ENCODE results near the gene FANCE.

FANCE gene

DNA sequence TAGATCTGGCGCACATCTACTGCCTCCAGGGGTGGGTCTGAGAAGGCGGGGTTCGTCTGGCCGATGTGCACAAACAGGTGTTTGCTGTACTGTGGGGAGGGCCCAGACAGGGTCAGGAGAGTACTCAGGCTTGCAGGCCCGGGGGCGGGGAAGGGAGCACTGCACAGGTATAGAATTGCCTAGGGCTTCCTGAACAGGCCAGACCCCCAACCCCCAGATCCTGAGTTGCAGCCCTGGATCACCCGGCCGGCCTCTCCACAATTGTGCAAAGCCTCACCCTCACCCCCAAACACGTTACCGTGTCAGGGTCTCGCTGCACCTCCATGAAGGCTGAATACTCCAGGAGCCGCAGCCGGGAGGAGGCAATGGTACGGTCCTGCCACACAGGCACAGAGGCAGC is 23.9 kb downstream of the FANCE start:
- Histone ChIP-seq H3K36me3 (ENCODE audit: control insufficient read depth, insufficient read depth, low read length) (peaks cover 77% of the 10 kb centered on the region), H3K27me3 (ENCODE audit: control insufficient read depth, insufficient read depth, low read length) (no peaks in the 10 kb centered on the region), H3K4me3 (ENCODE audit: low read depth, low read length) (no peak overlapping the region), H3K4me1 (ENCODE audit: control insufficient read depth, insufficient read depth, low read length) (peaks cover 3% of the 10 kb centered on the region; the same call in 1 of the 2 replicates), H3K9ac (ENCODE audit: low read length) (no peak overlapping the region), H3K27ac (ENCODE audit: low read depth, low read length) (no peak overlapping the region), H3K9me3 (ENCODE audit: control insufficient read depth, insufficient read depth, low read depth, low read length) (no peaks in the 10 kb centered on the region)

DNA sequence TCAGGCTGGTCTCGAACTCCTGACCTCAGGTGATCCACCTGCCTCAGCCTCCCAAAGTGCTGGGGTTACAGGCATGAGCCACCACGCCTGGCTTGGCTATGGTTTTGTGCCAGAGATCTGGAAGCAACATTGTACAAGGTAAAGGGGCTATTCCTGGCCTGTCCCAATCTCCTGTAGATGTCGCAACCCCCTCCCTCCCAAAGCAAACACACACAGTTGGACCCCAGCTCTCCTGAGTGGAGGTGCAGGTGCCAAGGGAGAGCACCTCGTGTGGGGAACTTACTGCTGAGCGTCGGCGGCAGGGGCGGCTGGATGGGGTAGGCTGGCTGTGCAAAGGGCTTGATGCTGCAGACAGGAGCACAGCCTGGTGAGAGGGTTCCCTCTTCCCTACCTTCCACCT is 24.9 kb downstream of the FANCE start:
- Histone ChIP-seq H3K4me3 (ENCODE audit: low read depth, low read length) (no peak overlapping the region), H3K27me3 (ENCODE audit: control insufficient read depth, insufficient read depth, low read length) (no peaks in the 10 kb centered on the region), H3K36me3 (ENCODE audit: control insufficient read depth, insufficient read depth, low read length) (peaks cover 73% of the 10 kb centered on the region), H3K9ac (ENCODE audit: low read length) (no peak overlapping the region), H3K9me3 (ENCODE audit: control insufficient read depth, insufficient read depth, low read depth, low read length) (no peaks in the 10 kb centered on the region), H3K4me1 (ENCODE audit: control insufficient read depth, insufficient read depth, low read length) (no peaks in the 10 kb centered on the region), H3K27ac (ENCODE audit: low read depth, low read length) (no peak overlapping the region)

DNA sequence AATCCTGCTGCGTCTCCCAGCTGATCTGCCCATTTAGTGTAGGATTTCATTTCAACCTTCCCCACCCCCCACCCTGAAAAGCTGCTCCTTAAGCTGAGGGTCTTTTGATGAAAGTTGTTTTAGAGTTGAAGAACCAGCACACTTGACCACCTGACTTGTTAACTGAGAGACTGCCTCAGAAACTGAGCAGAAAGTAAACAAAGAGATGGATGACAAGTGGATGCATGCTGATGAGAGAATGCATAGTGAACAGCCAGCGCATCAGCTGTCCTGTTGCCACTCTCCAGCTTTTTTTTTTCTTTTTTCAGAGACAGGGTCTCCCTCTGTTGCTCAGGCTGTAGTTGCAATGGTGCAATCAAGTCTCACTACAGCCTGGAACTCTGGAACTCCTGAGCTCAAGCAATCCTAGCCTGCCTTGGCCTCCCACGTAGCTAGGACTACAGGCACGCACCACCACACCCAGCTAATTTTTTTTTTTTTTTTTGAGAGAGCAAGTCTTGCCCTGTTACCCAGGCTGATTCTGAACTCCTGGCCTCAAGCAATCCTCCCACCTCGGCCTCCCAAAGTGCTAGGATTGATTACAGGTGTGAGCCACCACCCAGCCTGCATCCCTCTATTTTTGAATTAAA is 25.5 kb downstream of the FANCE start:
- no peaks in the 10 kb centered on the region for H3K27me3 ChIP-seq (ENCODE audit: control insufficient read depth, insufficient read depth, low read length)
- H3K4me3 ChIP-seq (ENCODE audit: low read depth, low read length), result no peak overlapping the region
- no peak overlapping the region for H3K27ac ChIP-seq (ENCODE audit: low read depth, low read length)
- no peaks in the 10 kb centered on the region for H3K4me1 ChIP-seq (ENCODE audit: control insufficient read depth, insufficient read depth, low read length)
- H3K9me3 ChIP-seq (ENCODE audit: control insufficient read depth, insufficient read depth, low read depth, low read length), result no peaks in the 10 kb centered on the region
- H3K36me3 ChIP-seq (ENCODE audit: control insufficient read depth, insufficient read depth, low read length), result peaks cover 67% of the 10 kb centered on the region
- H3K9ac ChIP-seq (ENCODE audit: low read length), result no peak overlapping the region

DNA sequence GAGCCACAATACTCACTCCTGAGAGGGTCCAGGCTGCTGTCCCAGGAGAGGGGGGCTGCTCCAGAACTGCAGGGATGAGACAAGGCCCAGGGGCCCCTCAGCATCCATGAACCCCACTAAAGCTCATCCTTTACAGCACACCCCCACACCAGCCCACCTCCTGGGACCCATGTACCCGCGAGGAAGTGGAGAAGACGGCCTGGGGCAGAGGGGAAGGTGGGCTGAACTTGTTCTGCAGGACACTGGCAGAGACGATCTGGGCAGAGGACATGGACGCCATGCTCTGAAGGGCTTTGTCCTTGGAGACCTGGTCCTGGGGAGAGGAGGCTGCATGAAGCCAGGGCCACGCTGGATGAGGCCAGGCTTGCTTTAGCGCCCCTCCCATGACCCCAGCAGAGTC is 26.1 kb downstream of the FANCE start:
- no peaks in the 10 kb centered on the region for H3K4me1 ChIP-seq (ENCODE audit: control insufficient read depth, insufficient read depth, low read length)
- no peak overlapping the region for H3K4me3 ChIP-seq (ENCODE audit: low read depth, low read length)
- H3K9me3 ChIP-seq (ENCODE audit: control insufficient read depth, insufficient read depth, low read depth, low read length), result no peaks in the 10 kb centered on the region
- H3K27ac ChIP-seq (ENCODE audit: low read depth, low read length), result no peak overlapping the region
- H3K36me3 ChIP-seq (ENCODE audit: control insufficient read depth, insufficient read depth, low read length), result peaks cover 69% of the 10 kb centered on the region
- no peaks in the 10 kb centered on the region for H3K27me3 ChIP-seq (ENCODE audit: control insufficient read depth, insufficient read depth, low read length)
- H3K9ac ChIP-seq (ENCODE audit: low read length), result no peak overlapping the region

DNA sequence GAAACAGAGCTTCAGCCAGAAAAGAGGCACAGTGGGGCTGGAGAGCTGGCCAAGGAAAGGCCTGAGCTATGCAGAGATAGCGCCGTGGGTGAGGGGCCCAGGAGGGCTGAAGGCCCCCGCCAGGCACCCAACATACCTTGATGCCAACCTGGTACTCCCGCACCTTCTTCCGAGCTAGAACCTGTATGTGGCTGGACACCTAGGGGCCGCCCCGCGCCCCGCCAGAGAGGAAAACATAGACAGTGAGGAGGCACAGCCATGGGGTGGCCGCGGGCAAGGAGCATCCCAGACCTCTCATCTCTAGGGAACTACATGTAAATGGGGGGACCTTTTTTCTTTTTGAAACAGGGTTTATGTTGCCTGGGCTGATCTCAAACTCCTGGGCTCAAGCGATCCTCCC is 28.0 kb downstream of the FANCE start:
- Histone ChIP-seq H3K9ac (ENCODE audit: low read length) (no peak overlapping the region), H3K36me3 (ENCODE audit: control insufficient read depth, insufficient read depth, low read length) (peaks cover 61% of the 10 kb centered on the region), H3K4me3 (ENCODE audit: low read depth, low read length) (no peak overlapping the region), H3K9me3 (ENCODE audit: control insufficient read depth, insufficient read depth, low read depth, low read length) (no peaks in the 10 kb centered on the region), H3K27me3 (ENCODE audit: control insufficient read depth, insufficient read depth, low read length) (no peaks in the 10 kb centered on the region), H3K27ac (ENCODE audit: low read depth, low read length) (no peak overlapping the region), H3K4me1 (ENCODE audit: control insufficient read depth, insufficient read depth, low read length) (peaks cover 8% of the 10 kb centered on the region)

DNA sequence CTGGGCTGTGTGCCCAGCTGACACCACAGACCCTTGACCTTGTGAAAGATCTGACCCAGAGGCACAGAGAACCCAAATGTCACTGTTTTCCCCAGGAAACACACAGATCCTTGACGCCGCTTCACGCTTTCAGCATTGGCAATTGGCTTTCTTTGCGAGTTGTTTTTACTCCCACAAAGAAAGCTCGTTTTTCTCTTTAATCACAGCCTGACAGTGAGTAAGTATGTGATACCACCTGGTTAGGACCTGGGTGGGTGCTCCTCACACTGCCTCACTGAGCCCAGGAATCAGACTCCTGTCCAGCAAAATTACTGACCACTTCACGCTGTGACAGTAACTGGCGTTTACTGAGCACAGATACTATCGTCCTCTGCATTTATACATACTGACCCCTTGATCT is 29.1 kb downstream of the FANCE start:
- peaks cover 54% of the 10 kb centered on the region for H3K36me3 ChIP-seq (ENCODE audit: control insufficient read depth, insufficient read depth, low read length)
- H3K27ac ChIP-seq (ENCODE audit: low read depth, low read length), result no peak overlapping the region
- H3K4me3 ChIP-seq (ENCODE audit: low read depth, low read length), result no peak overlapping the region
- H3K4me1 ChIP-seq (ENCODE audit: control insufficient read depth, insufficient read depth, low read length), result peaks cover 18% of the 10 kb centered on the region
- no peaks in the 10 kb centered on the region for H3K9me3 ChIP-seq (ENCODE audit: control insufficient read depth, insufficient read depth, low read depth, low read length)
- H3K9ac ChIP-seq (ENCODE audit: low read length), result no peak overlapping the region
- H3K27me3 ChIP-seq (ENCODE audit: control insufficient read depth, insufficient read depth, low read length), result no peaks in the 10 kb centered on the region

DNA sequence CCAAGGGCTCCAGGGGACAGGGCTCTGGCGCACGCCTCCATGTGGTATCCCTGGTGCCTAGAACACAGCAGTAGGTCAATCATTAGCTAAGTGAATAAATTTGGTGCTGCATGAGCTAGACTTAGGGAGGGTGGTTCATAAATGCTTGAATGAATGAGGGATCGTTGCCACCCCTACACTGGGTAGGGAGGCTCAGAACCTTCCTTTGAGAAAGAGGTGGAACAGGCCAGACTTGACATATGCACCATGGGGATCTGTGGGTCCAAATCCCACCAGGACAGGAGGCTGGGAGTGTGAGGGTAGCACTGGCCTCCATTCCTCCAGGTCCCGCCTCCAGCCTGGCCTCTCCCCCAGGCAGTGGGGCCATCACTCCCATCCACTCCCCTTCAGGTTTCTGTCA is 30.9 kb downstream of the FANCE start:
- H3K4me3 ChIP-seq (ENCODE audit: low read depth, low read length), result no peak overlapping the region
- H3K9ac ChIP-seq (ENCODE audit: low read length), result no peak overlapping the region
- H3K27ac ChIP-seq (ENCODE audit: low read depth, low read length), result no peak overlapping the region
- no peaks in the 10 kb centered on the region for H3K9me3 ChIP-seq (ENCODE audit: control insufficient read depth, insufficient read depth, low read depth, low read length)
- peaks cover 35% of the 10 kb centered on the region for H3K4me1 ChIP-seq (ENCODE audit: control insufficient read depth, insufficient read depth, low read length)
- no peaks in the 10 kb centered on the region for H3K27me3 ChIP-seq (ENCODE audit: control insufficient read depth, insufficient read depth, low read length)
- H3K36me3 ChIP-seq (ENCODE audit: control insufficient read depth, insufficient read depth, low read length), result peaks cover 40% of the 10 kb centered on the region

DNA sequence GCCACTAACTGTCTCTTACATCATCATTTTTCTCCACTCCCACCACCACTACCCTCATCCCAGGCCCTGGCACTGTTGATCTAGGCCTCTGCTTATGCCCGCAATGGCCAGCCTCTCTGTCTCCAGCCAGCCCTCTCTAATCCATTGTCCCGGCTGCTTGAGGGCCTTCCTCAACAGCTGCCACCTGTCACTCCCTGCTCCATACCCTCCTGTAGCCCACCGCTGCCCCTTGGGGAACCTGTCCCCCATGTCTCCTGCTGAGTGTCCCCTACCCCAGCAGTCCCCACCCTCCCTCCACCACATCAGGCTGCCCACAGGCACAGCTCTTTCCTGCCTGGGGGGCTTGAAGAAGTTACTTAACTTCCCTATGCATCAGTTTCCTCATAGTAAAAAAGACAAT is 31.4 kb downstream of the FANCE start:
- H3K9ac ChIP-seq (ENCODE audit: low read length), result no peak overlapping the region
- H3K27ac ChIP-seq (ENCODE audit: low read depth, low read length), result no peak overlapping the region
- H3K4me1 ChIP-seq (ENCODE audit: control insufficient read depth, insufficient read depth, low read length), result peaks cover 39% of the 10 kb centered on the region

DNA sequence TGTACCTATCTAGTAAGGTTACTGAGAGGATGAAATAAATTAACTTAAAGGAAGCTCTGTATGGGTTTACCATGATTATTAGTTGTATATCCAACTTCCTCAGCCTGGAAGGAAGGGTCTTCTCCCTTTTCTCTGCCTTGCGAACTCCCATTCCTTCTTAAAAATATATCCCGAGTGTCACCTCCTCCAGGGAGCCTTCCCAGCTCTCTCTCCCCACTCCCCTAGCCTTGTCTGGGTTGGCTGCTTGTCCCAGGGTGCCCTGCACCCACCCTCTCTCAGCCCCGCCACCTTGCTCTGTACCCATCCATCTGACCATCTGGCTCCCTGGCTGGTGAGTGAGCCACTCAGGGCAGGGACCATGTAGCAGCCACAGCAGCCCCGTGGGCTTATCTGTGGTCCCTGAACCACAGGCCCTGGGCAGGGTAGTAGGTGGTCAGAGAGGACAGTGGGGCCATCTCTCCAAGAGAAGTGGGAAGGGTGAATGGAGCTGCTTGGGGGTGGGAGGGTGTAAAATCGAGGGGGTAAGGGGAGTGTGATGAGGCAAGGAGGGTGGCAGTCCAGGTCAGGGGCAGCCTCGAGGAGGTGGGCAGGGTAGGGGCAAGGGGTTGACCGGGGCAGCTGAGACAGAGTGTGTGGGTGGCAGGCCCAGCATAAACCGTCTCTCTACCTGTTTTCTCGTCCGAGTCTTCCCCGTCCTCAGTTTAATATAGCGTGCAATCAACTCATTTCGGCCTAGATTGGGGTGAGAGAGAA is 31.9 kb downstream of the FANCE start:
- Histone ChIP-seq H3K9ac (ENCODE audit: low read length) (peak overlapping the region; percentile 95), H3K27me3 (ENCODE audit: control insufficient read depth, insufficient read depth, low read length) (no peaks in the 10 kb centered on the region), H3K27ac (ENCODE audit: low read depth, low read length) (peak overlapping the region; percentile 98; the same call in 1 of the 2 replicates), H3K9me3 (ENCODE audit: control insufficient read depth, insufficient read depth, low read depth, low read length) (no peaks in the 10 kb centered on the region), H3K36me3 (ENCODE audit: control insufficient read depth, insufficient read depth, low read length) (peaks cover 32% of the 10 kb centered on the region), H3K4me3 (ENCODE audit: low read depth, low read length) (no peak overlapping the region), H3K4me1 (ENCODE audit: control insufficient read depth, insufficient read depth, low read length) (peaks cover 41% of the 10 kb centered on the region)

More for the DNA sequence above, 31.4 kb downstream of the FANCE start:
- Histone ChIP-seq H3K9me3 (ENCODE audit: control insufficient read depth, insufficient read depth, low read depth, low read length) (no peaks in the 10 kb centered on the region), H3K4me3 (ENCODE audit: low read depth, low read length) (no peak overlapping the region), H3K36me3 (ENCODE audit: control insufficient read depth, insufficient read depth, low read length) (peaks cover 35% of the 10 kb centered on the region), H3K27me3 (ENCODE audit: control insufficient read depth, insufficient read depth, low read length) (no peaks in the 10 kb centered on the region)

DNA sequence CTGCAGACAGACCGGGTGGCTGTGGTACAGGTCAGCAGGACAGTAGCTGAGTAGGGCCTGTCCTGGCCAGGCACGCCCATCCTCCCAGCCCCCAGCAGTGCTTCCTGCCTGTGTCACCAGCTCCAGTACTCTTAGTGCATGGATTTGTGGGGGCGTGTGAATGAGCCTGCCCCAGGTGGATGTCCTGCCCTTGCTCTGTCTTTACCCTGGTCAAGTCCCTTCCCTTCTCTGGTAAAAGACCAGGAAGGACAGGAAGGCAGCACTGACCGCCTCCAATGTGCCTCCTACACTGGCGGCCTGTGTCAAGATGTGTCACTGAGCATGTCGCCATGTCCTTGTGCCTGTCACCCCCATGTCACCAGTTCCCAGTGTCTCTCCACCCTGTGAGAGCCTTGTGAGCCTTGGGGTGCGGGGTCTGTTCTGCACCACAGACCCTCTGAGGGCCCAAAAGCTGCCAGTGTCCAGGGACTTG is 32.8 kb downstream of the FANCE start:
- H3K27ac ChIP-seq (ENCODE audit: low read depth, low read length), result peak overlapping the region; percentile 98
- H3K9ac ChIP-seq (ENCODE audit: low read length), result peak overlapping the region; percentile 95
- H3K36me3 ChIP-seq (ENCODE audit: control insufficient read depth, insufficient read depth, low read length), result peaks cover 25% of the 10 kb centered on the region
- H3K4me3 ChIP-seq (ENCODE audit: low read depth, low read length), result peak overlapping the region; percentile 41
- H3K9me3 ChIP-seq (ENCODE audit: control insufficient read depth, insufficient read depth, low read depth, low read length), result no peaks in the 10 kb centered on the region
- H3K27me3 ChIP-seq (ENCODE audit: control insufficient read depth, insufficient read depth, low read length), result no peaks in the 10 kb centered on the region
- peaks cover 48% of the 10 kb centered on the region for H3K4me1 ChIP-seq (ENCODE audit: control insufficient read depth, insufficient read depth, low read length)

DNA sequence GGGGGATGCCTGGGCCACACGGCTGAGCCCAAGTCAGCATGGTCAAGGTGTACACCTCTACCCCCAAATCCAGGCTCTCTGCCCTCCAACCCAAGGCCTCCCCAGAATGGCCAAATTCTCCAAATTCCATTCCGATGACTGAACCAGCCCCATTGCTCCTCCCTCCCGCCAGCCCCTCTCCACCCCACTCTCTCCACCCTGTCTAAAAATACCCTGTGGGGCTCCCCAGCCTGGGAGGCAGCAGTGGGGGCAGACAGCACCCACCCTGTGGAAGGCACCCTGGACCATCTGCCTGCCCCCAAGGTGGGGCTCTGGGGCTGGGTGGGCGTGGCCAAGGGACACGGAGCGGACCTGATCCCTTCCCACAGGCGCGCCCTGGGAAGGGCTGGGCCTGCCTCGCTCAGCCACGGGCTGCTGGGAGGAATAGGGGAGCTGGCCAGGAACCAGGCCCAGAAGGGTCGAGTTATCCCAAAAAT is 33.3 kb downstream of the FANCE start:
- Histone ChIP-seq H3K4me1 (ENCODE audit: control insufficient read depth, insufficient read depth, low read length) (peaks cover 51% of the 10 kb centered on the region), H3K27ac (ENCODE audit: low read depth, low read length) (peak overlapping the region; percentile 98), H3K4me3 (ENCODE audit: low read depth, low read length) (peak overlapping the region; percentile 41), H3K9me3 (ENCODE audit: control insufficient read depth, insufficient read depth, low read depth, low read length) (no peaks in the 10 kb centered on the region), H3K27me3 (ENCODE audit: control insufficient read depth, insufficient read depth, low read length) (no peaks in the 10 kb centered on the region), H3K36me3 (ENCODE audit: control insufficient read depth, insufficient read depth, low read length) (peaks cover 23% of the 10 kb centered on the region), H3K9ac (ENCODE audit: low read length) (peak overlapping the region; percentile 95)
